ENCODE data around the gene TSPEAR.
"Not testable (repeated sequence)": the region's sequence is repeated elsewhere in the genome, so short reads cannot be mapped to it uniquely, and the experiment has no call there.

Gene TSPEAR

DNA sequence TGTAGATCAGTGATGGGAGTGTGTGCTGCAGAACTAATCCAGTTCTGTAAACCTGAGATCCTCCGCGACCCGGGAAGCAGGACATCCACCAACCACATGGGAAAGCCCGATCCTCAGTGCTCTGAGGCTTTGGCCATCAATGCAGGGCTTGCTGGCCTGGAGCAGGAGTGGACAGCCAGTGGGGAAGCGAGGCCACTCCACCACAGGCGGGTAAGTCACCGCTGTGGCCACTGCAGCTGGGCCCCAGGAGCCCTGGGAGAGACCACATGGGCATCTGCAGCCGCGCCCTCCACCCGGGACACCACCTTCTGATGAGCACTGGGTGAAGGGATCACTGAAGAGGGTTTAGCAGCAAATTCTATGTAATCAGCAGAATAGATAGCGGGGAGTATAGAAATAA is 30.2 kb downstream of the TSPEAR start:
- DNase-seq: no peak

DNA sequence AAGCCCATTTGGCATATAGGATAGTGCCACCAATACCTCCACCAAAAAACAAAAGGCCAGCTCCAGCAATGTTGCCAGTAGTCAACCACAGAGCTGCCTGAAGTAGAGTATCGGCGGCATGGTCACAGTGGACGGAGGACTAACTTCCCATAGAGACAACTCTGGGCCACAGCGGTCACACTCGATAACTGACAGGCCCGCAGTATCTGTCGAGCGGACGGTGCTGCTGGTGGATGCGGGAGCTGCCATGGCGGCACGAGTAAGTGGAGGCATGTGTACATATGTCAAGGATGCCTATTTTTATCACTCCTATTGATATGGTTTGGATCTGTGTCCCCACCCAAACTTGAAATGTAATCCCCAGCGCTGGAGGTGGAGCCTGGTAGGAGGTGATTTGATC is 33.5 kb downstream of the TSPEAR start:
- no peak for DNase-seq

DNA sequence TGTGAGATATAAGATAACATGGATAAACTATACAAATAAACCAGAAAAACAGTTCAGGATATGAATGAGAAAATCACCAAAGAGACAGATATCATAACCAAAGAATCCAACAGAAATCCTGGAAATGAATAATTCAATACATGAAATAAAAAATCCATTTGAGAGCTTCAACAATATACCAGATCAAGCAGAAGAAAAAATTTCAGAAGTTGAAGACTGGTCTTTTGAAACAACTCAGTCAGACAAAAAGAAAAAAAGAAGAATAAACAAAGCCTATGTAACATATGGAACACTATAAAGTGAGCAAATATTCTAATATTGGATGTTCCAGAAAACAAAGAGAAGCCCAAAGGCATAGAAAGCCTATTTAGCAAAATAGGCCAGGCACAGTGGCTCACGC is 39.5 kb downstream of the TSPEAR start:
- no peak for DNase-seq

DNA sequence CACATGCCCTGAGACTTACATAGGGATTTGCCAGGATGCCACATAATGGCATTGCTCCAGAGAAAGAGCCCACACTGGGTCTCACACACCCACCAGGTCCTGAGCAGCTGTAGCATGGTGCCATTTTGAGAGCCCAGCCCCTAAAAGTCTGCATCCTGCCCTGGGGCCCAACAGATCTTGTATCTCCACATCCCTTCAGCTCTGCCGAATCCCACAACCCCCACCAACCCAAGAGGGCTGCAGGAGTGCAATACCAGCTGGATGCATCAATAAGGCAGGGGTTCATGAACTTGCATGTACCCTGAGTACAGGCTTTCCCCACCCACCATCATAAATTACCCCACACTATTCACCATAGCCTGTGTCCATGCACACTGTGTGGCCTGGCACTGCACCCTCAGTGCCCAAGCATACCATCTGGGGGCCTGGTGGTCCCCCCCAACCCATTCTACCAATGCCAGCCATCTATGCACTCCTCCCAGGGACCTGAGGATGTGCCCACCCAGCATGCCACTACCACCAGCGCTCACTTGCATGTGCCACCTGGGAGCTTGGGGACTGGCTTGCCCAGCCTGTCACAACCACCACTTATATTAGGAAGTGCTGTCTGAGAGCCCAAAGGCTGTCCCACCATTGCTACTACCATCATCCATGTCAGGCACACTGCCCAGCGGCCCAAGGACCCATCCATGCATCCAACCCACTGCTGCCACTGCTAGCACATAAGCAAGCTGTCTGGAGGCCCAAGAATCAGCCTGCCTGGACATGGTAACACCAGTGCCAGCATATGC is 40.5 kb downstream of the TSPEAR start:
- DNase-seq: no peak

DNA sequence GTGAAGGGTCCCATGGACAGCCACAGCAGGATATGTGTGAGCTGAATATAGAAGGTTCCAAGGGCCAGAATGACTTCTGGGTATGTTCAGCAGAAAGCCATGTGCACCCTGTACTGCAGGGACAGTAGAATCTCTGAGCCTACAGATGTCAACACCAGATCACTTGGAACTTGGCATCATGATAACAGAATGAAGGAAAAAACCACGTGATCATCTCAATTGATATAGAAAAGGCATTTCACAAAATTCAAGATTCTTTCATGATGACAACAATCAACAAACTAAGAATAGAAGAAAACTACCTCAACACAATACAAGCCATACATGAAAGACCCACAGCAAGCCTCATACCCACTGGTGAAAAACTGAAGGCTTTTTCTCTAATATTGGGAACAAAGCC is 43.8 kb downstream of the TSPEAR start:
- no peak for DNase-seq

DNA sequence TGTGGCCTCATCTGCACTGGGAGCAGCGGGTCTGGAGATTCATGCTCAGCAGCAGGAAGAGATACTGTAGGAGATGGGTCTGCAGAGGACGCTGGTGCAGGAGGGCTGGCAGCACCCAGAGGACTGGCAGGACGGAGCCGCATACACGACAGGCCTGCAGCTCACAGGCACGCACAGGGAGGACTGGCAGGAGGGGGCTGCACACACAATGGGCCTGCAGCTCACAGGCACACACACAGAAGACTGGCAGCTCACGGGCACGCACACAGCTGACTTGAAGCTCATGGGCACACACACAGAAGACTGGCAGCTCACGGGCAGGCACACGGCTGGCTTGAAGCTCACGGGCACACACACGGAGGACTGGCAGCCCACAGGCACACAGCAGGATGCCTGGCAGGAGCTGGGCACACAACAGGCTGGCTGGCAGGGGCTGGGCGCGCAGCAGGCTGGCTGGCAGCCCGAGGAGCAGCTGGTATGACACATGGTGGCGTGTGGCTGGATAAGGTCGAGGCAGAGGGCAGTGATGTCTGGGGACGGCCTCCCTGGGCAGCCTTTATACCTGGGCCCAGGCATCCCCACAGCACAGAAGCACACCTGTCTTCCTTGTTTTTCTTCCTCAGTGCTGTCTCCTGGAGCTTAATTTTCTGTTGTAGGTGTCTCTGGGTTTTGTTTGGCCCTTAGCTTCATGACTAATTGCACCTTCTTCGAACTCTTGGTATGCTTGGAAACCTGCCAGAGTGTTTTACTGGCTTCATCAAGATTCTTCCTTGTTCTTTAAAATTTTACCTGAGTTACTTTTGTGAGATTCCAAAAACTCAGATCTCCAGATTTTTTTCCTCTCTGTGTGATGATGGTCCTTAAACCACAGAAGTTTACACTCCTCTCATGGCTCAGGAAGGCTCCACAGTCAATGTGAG is 44.7 kb downstream of the TSPEAR start, which contains the start of gene KRTAP12-2:
Gene KRTAP12-2, minus strand, starts transcription at position 527 of the 920 bp plus-strand sequence. Its CDS starts 41 bp downstream, at position 486.
- DNase-seq: no peak

DNA sequence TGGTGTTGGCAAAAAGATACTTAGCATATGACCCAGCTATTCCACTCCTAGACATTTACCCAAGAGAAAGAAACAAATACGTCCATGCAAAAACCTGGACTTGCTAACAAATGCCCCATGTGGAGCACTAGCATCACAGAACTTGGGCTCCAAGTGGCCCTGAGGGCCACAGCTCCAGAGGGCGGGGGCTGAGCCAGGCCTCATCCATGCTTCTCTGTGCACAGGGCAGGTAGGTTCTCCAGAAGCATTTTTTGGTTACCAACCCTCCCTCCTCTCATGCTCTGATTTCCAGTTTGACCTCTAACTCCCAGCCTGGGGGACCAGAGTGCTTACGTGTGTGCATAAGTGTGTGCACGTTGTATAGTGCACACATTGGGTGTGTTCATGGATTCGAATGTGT is 46.7 kb downstream of the TSPEAR start:
- no peak for DNase-seq

DNA sequence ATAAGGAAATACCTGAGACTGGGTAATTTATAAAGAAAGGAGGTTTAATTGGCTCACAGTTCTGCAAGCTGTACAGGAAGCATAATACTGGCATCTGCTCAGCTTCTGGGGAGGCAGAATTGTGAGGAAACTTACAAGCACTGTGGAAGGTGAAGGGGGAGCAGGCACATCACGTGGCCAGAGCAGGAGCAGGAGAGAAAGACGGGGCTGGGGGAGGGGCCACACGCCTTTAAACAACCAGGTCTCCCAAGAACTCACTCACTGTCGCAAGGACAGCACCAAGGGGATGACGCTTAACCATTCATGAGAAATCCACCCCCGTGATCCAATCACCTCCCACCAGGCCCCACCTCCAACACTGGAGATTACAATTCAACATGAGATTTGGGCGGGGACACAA is 49.8 kb downstream of the TSPEAR start:
- DNase-seq: not testable (repeated sequence)

DNA sequence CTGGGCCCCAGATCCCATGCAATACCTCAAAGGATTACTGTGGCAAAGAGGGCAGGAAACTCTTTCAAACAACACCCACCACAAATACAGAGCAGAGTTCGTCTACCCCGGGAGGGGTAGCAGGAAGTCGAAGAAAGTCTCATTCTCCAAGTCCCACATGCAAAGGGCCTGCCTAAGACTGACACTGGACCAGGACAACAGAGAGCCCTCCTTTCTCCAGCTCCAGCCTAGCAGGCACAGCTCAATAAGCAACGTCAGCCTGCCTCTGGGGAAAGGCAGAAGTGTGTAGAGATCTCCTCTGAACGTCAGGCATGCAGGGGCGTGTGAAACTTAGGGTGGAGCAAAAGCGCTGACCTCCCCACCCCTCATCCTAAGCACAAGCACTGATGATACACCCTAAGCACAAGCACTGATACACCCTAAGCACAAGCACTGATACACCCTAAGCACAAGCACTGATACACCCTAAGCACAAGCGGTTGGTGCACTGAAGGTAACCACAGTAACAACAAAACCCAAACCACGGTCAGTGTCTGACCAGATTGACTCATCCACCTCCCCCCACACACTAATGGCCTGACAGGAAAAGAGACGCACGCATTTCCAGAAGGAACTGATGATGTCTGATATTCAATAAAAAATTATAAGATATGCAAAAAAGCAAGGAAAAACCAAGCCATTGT is 52.3 kb downstream of the TSPEAR start:
- no peak for DNase-seq

DNA sequence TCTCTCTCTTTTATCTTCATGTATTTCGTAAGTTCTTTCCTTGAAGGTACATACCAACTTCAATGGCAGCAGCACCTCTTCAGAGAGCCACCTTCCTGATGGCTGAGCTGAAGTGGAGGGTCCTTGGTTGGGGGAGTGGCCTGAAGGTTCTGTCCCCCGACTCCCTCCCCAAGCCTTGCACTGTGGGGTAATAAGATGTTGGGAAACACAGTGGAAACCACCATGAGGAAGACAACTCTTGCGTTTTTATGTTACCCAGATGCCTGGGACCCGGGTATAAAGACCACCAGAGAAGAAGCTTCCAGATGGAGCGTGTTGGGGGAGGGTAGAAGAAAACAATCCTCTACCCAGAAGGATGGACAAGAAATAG is 52.8 kb downstream of the TSPEAR start:
- no peak for DNase-seq

DNA sequence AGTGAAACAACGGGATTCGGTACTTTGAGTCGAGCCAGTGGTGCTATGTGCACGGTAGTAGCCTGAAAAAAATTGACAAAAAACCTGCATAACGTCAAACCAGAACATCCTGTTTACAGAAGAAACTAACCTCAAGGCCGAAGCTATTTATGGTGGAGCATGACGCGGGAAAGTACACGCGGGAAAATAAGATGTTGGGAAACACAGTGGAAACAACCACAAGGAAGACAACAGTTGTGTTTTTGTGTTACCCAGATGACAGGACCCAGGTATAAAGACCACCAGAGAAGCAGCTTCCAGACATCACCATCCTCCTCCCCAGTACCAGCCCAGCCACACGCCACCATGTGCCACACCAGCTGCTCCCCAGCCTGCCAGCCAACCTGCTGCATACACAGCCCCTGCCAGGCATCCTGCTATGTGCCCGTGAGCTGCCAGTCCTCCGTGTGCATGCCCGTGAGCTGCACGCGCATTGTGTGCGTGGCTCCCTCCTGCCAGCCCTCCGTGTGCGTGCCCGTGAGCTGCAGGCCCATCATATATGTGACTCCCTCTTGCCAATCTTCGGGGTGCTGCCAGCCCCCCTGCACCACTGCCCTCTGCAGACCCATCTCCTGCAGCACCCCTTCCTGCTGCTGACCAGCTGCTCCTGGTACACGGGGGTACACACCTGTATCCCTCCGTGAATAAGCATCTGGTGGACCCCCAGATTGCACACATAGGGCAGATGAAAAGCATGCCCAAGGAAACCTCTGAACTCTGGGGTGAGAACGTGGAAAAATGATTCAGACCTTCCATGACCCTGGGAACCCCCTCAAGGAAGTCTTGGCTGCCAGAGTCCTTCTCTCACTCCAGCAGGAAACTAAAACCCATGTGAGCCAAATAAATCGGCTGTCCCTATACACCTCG is 53.5 kb downstream of the TSPEAR start, which contains the start of gene KRTAP12-3:
Gene KRTAP12-3, plus strand, starts transcription at position 298 of the 906 bp plus-strand sequence. Its CDS starts 48 bp downstream, at position 346.
- no peak for DNase-seq

DNA sequence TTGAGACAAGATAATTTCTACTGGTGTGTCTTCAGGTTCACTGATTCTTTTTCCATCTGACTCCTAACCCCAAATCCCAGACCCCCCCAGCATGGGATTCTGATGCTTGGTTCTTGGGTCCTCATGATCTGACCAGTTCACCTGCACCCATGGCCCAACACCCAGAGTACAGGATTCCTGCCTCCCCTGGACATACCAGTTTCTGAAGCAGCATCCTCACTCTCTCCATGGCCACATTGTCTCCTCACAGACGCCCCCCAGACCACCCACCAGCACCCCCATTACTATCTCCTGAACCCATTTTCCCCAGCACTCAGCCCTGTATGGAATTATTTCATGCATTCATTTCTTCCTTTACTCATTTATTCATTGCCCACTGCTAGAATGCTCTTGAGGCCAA is 54.5 kb downstream of the TSPEAR start:
- no peak for DNase-seq

DNA sequence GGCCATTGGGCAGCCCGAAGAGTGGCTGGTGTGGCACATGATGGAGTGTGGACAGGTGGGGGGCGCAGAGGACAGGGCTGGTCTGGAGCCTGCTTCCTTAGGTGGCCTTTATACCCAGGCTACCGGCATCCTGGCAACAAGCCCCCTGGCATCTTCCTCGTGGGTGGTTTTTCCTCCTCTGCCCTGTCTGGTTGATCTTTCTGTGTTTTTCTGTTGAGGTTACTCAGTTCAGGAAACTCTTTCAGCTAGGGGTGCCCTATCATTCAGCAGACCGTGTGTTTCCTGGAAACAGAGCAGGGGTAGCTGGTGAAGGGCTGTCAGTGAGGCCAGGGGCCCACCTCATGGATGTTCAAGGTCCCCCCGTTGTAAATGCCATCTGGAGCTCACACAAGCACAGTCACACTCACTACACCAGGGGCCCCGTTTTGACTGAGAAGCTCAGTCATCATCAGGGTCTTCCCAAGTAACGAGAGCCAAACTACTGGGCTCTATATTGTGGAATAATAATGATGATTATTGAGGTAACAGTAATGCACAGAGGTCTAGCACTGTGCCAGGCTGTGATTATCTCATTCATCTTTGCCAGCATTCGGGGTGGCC is 56.7 kb downstream of the TSPEAR start, which contains the start of gene KRTAP12-4:
Gene KRTAP12-4, minus strand, starts transcription at position 84 of the 600 bp plus-strand sequence. Its CDS starts 45 bp downstream, at position 39.
- DNase-seq: no peak

DNA sequence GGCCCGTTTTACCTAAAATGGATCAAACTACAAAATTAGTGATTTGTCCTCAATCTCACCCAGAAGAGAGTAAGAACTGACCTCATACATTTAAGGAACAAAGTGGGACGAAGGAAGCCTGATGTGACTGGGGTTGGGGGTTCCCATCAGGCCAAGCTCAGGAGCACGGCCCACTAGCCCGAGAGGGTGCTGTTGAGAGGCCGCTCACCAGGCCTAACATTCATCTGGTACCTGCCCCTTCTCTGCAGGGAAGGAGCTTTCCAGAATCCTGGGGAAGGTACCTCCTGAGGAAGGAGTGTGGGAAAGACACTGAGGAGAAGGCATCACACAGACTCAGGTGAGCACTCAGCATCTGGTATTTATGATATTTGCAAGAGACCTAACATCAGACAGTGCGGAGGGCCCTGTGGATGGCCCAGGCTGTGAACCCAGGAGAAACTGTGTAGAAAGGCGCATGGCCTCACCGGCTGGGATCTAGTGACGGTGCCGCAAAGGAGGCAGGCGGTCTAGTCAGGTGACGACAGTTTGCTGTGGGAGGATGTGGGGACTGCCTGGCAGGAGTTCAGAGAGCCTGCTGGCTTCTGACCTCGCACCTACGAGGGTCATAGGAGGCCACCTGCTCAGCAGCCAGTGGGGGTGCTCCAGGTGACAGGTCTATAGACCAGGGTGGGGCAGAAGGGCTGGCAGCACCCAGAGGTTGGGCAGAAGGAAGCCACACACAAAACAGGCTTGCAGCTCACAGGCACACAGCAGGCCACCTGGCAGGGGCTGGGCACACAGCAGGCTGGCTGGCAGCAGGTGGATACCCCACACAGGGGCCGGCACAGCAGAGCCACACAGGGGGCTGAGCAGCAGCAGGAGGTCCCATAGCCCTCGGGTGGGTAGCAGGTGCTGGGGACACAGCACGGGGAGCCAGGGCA is 57.5 kb downstream of the TSPEAR start:
- peak; percentile 5 for DNase-seq

DNA sequence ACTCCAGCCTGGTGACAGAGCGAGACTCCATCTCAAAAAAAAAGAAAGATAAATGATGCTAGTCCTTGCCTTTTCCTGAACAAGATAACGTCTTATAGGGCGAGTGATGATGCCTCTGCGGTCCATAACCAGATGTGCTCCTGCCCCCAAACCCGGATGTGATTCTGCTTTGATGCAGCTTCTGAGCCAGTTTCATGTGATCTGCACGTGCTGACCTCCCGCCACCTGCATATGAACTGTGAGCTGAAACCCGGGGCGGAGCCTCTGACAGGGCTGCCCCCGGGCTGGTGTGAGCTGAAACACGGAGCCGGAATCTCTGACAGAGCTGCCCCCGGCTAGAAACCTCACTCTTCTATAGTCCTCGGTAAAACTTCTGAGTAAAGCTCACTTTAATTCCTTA is 58.2 kb downstream of the TSPEAR start:
- no peak for DNase-seq

DNA sequence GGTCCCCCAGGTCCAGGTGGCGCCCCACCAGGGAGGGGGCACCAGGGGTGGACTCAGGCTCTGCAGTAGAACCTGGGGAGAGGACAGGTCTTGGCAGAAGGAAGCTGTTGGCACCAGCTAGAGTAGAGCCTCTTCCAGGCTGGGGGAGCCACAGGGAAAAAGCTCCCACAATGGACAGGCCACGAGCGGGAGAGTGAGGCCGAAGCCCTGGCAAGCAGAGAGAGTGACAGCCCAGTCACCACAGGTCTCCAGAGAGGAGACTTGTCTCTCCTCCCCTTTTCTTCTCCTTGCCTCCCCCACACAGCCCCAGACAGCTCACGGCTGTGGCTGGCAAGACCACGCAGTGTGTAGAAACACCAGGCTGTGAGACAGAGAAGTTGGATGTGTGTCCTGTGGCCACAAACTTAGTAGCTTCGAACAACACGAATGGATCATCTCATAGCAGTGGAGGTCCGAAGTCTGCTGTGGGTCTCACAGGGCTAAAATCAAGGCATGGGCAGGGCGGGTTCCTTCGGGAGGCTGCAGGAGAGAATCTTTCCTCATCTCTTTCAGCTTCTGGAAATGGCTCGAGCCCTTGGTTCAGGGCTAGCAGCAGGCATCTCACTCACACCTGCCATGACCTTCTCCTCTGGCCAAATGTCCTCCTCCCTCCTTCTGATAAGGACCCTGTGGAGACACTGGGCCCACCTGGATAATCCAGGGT is 60.2 kb downstream of the TSPEAR start:
- DNase-seq: no peak

DNA sequence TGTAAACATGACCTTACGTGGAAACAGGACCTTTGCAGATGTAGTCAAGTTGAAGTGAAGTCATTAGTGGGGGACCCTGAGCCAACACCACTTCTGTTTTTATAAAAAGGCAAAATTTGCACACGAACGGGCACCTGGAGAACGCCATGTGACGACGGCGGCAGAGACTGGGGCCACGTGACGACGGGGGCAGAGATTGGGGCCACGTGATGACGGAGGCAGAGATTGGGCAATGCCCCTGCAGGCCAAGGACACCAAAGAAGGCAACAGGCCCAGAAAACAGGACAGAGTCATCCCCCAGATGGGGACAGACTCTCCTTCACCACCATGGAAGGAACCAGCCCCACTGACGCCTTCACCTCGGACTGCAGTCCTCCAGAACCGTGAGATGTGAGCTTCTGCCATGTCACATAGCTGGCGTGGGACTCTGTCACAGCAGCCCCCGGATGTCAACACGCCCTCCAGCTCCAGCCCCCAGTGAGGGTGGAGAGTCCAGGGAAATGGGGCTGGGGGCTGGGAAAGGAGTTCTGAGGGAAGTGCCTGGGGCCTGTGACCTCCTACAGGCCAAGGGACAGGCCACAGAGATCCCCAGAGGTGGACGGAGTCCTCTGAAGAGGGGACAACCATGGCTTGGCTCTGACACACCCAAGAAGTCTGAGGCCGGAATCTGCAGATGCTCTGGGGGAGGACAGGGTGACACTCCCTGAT is 61.0 kb downstream of the TSPEAR start:
- DNase-seq: no peak

DNA sequence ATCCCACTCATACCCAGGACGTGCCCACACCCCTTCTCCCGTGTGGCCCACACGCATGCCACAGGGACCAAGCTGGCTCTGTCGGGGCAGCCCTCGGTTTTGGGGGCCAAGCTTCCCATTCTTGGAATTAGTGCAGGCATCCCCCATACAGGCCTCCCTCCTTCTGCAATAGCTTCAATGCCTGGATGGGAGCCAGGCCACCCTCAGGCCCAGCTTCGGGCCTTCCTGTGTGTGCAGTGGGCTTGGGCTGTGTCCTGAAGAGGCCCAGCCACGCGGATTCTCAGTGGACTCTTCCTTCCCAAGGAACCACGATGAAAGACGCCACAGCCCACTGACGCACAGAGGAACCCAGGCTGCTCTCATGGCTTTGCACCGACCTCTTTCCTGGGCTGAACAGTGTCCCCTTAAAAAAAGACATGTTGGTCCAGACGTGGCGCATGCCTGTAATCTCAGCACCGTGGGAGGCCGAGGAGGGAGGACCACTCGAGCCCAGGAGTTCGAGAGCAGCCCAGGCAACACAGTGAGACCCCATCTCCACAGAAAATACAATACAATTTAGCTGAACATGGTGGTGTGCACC is 61.8 kb downstream of the TSPEAR start:
- DNase-seq: no peak

Data from SHP77 treated with DMSO at 0.1 percent for 48 hours (cell line).